ENCODE measurements around the gene SLC7A9. TPM values are rescaled to one million over a fixed set of nuclear protein-coding genes. Genes with fewer than 3 reads are reported as not detected.

Gene SLC7A9
- total RNA-seq, 1 donor from 2014 or later = 0.46 TPM

DNA sequence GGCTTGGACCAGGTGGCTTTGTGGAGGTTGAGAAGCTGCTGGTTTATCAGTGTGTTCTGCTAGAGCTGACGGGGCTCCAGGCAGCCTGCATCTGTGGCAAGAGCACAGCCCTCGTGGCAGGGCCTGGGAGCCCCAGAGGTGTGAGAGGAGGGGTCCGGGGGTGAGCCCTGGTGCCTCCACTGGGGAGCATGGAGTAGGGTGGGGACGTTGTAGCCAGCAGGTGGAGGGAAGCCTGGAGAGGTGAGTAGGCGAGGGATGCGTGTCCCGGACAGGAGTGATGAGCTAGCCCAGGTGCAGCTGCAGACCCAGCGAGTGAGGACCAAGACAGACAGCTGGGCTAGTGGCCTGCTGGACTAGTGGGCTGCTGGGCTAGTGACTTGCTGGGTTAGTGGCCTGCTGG is 51.0 kb downstream of the SLC7A9 start:
- Mint-ChIP-seq H3K9me3 (ENCODE audit: unreplicated experiment) (no peaks in the 10 kb centered on the region), H3K36me3 (ENCODE audit: low read depth, unreplicated experiment) (no peaks in the 10 kb centered on the region), H3K27ac (ENCODE audit: unreplicated experiment) (no peak overlapping the region), H3K4me1 (ENCODE audit: unreplicated experiment) (no peaks in the 10 kb centered on the region), H3K4me3 (ENCODE audit: unreplicated experiment) (no peak overlapping the region), H3K27me3 (ENCODE audit: unreplicated experiment) (peaks cover 8% of the 10 kb centered on the region)
- no peak for DNase-seq (ENCODE audit: low spot score)
- TF ChIP-seq, protein P1, sequence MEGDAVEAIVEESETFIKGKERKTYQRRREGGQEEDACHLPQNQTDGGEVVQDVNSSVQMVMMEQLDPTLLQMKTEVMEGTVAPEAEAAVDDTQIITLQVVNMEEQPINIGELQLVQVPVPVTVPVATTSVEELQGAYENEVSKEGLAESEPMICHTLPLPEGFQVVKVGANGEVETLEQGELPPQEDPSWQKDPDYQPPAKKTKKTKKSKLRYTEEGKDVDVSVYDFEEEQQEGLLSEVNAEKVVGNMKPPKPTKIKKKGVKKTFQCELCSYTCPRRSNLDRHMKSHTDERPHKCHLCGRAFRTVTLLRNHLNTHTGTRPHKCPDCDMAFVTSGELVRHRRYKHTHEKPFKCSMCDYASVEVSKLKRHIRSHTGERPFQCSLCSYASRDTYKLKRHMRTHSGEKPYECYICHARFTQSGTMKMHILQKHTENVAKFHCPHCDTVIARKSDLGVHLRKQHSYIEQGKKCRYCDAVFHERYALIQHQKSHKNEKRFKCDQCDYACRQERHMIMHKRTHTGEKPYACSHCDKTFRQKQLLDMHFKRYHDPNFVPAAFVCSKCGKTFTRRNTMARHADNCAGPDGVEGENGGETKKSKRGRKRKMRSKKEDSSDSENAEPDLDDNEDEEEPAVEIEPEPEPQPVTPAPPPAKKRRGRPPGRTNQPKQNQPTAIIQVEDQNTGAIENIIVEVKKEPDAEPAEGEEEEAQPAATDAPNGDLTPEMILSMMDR (IDR thresholded peaks at IDR 0.05; ENCODE audit: unreplicated experiment) = no peak

- TF ChIP-seq, protein P1 (IDR thresholded peaks at IDR 0.05; ENCODE audit: unreplicated experiment) = no peak
- Mint-ChIP-seq H3K36me3 (ENCODE audit: low read depth, unreplicated experiment) (no peaks in the 10 kb centered on the region), H3K27me3 (ENCODE audit: unreplicated experiment) (peaks cover 6% of the 10 kb centered on the region), H3K4me3 (ENCODE audit: unreplicated experiment) (no peak overlapping the region), H3K4me1 (ENCODE audit: unreplicated experiment) (no peaks in the 10 kb centered on the region), H3K9me3 (ENCODE audit: unreplicated experiment) (no peaks in the 10 kb centered on the region), H3K27ac (ENCODE audit: unreplicated experiment) (no peak overlapping the region)
- no peak for DNase-seq (ENCODE audit: low spot score)
Observed at GRCh38 chr19:32817569-32818476, 51.7 kb downstream of the SLC7A9 start.

DNA sequence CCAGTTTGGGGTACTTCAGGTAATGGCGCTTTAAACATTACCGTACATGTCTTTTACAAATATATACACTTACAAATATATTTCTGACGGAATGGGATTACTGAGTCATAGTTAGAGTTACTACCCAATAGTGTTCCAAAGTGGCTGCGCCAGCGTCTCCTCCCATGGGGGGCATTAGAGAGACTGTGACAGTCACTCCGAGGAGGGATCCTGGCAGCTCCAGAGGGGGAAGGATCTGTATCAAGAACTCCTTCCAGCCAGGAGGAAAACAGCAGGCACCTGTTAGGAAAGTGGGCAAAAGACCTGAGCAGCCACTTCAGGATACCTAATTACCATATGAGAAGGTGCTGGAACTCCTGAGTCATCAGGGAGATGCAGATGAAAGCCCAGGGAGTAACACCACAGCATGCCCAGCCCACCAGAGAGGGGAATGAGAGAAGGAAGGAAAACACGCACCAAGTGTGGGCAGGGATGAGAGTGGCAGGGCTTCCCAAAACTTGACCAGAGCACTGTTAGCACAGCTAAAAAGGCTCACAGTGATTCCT is 52.9 kb downstream of the SLC7A9 start:
- Mint-ChIP-seq H3K4me1 (ENCODE audit: unreplicated experiment) (no peaks in the 10 kb centered on the region), H3K36me3 (ENCODE audit: low read depth, unreplicated experiment) (no peaks in the 10 kb centered on the region), H3K27ac (ENCODE audit: unreplicated experiment) (no peak overlapping the region), H3K27me3 (ENCODE audit: unreplicated experiment) (peaks cover 6% of the 10 kb centered on the region), H3K4me3 (ENCODE audit: unreplicated experiment) (no peak overlapping the region), H3K9me3 (ENCODE audit: unreplicated experiment) (no peaks in the 10 kb centered on the region)
- TF ChIP-seq, protein P1 (IDR thresholded peaks at IDR 0.05; ENCODE audit: unreplicated experiment) = no peak
- DNase-seq (ENCODE audit: low spot score) = no peak

GRCh38 chr19:32814624-32815023 is 54.9 kb downstream of the SLC7A9 start:
- no peaks in the 10 kb centered on the region for H3K9me3 Mint-ChIP-seq (ENCODE audit: unreplicated experiment)
- H3K4me1 Mint-ChIP-seq (ENCODE audit: unreplicated experiment) = no peaks in the 10 kb centered on the region
- peaks cover 4% of the 10 kb centered on the region for H3K27me3 Mint-ChIP-seq (ENCODE audit: unreplicated experiment)
- no peak for DNase-seq (ENCODE audit: low spot score)
- no peak overlapping the region for H3K4me3 Mint-ChIP-seq (ENCODE audit: unreplicated experiment)
- TF ChIP-seq, protein P1 (IDR thresholded peaks at IDR 0.05; ENCODE audit: unreplicated experiment) = no peak
- no peaks in the 10 kb centered on the region for H3K36me3 Mint-ChIP-seq (ENCODE audit: low read depth, unreplicated experiment)
- no peak overlapping the region for H3K27ac Mint-ChIP-seq (ENCODE audit: unreplicated experiment)

DNA sequence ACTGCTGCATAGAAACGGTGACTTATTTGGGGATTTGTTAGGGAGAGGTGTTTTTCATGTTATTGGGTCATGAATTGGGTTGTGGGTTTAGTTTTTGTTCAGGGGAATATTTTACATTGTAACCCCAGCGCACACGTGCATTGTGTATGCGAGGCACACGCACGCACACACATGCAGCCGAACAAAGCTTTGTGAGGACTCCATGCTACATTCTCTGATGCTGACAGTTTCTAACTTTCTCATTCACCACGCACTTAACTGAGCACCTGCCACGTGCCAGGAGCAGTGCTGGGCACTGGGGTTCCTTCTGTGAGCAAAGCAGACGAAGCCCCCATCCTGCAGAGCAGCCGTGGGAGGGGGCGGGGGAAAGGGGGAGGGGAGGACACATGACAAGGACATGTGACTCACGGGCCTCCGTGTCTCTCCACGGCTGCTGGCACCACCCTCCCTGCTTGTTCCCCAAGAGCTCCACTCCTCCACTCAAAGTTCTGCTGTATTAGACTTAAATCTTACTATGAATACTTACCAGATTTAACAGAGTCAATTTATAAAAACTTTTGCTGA is 55.6 kb downstream of the SLC7A9 start:
- DNase-seq (ENCODE audit: low spot score) = no peak
- Mint-ChIP-seq H3K4me1 (ENCODE audit: unreplicated experiment) (no peaks in the 10 kb centered on the region), H3K27ac (ENCODE audit: unreplicated experiment) (no peak overlapping the region), H3K4me3 (ENCODE audit: unreplicated experiment) (no peak overlapping the region), H3K36me3 (ENCODE audit: low read depth, unreplicated experiment) (no peaks in the 10 kb centered on the region), H3K9me3 (ENCODE audit: unreplicated experiment) (no peaks in the 10 kb centered on the region), H3K27me3 (ENCODE audit: unreplicated experiment) (peaks cover 4% of the 10 kb centered on the region)
- TF ChIP-seq, protein P1 (IDR thresholded peaks at IDR 0.05; ENCODE audit: unreplicated experiment) = no peak

Data from endothelial cell (in vitro differentiated cells).